ENCODE measurements around the gene DPYD.

DPYD gene

DNA sequence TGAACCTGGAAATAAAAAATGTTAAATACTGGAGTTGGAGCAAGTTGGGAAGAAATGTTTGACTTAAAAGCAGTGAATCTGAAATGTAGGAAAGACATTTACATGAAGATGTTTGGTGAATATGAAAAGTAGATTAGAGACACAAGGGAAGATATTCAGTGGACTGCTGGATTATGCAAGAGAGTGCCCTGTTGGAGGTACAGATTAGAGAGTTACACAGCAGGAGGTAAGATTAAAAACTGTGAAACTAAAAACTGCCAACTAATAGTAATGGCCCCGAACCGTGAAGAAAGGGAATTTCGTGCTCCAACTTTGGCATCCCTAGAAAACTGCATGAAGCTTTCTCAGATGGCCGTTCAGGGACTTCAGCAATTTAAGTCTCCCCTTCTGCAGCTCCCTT is 375.4 kb downstream of the DPYD start:
- Histone ChIP-seq H3K79me2 (ENCODE audit: insufficient read depth, low read depth) (no peaks in the 10 kb centered on the region), H3K9ac (no peak overlapping the region), H3K36me3 (ENCODE audit: insufficient read depth) (no peaks in the 10 kb centered on the region), H2AFZ (ENCODE audit: low read depth) (no peak overlapping the region), H3K27ac (no peak overlapping the region), H3K4me2 (no peak overlapping the region), H3K27me3 (ENCODE audit: insufficient read depth, low read depth) (no peaks in the 10 kb centered on the region), H3K4me3 (IDR thresholded peaks at IDR 0.05; ENCODE audit: insufficient read depth, low read depth, low read length) (no peak overlapping the region), H3K4me1 (ENCODE audit: low read depth, poor library complexity, severe bottlenecking) (no peaks in the 10 kb centered on the region), H4K20me1 (ENCODE audit: insufficient read depth) (no peaks in the 10 kb centered on the region)
- TF ChIP-seq, protein P1, sequence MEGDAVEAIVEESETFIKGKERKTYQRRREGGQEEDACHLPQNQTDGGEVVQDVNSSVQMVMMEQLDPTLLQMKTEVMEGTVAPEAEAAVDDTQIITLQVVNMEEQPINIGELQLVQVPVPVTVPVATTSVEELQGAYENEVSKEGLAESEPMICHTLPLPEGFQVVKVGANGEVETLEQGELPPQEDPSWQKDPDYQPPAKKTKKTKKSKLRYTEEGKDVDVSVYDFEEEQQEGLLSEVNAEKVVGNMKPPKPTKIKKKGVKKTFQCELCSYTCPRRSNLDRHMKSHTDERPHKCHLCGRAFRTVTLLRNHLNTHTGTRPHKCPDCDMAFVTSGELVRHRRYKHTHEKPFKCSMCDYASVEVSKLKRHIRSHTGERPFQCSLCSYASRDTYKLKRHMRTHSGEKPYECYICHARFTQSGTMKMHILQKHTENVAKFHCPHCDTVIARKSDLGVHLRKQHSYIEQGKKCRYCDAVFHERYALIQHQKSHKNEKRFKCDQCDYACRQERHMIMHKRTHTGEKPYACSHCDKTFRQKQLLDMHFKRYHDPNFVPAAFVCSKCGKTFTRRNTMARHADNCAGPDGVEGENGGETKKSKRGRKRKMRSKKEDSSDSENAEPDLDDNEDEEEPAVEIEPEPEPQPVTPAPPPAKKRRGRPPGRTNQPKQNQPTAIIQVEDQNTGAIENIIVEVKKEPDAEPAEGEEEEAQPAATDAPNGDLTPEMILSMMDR (conservative IDR thresholded peaks at IDR 0.05; ENCODE audit: low read depth, low read length) = no peak

DNA sequence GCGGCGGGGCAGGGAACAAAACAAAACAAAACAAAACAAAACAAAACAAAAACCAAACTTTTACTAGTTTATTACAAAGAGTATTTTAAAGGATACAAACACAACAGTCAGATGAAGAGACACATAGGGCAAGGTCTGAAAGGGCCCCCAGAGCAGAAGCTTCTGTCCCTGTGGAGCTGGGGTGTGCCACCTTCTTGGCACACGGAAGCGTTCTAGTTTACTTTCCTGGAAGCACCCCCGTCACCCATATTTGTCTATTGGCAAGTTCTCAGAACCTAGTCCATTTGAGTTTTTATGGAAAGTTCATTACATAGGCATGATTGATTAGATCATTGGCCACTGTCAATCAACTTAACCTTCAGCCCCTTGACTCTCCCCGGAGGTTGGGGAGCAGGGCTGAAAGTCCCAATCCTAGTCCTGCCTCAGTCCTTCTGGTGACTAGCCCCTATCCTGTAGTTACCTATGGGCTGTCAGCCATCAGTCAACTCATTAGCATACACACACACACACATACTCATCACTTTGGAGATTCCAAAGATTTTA is 380.4 kb downstream of the DPYD start:
- TF ChIP-seq, protein P1 (conservative IDR thresholded peaks at IDR 0.05; ENCODE audit: low read depth, low read length) = no peak
- H2AFZ ChIP-seq (ENCODE audit: low read depth) = no peak overlapping the region
- H3K9ac ChIP-seq = no peak overlapping the region

DNA sequence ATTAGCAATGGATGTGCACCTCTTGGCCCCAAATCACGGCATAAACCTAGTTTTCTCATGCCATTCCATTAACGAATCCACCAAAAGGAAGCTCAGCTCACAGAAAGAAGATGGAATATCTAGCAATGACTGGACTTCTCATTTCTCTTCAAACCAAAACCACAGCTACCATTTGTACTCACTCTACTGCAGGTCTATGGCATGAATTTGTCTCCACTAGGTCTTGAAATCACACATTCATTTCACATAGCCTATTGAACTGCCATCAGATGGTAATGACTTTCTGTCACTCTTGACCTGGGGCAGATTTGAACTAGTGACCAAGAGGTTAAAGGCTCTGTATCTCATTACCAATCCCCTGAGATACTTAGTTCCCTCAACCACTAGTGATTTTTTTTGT is 382.7 kb downstream of the DPYD start:
- no peak overlapping the region for H3K4me3 ChIP-seq (IDR thresholded peaks at IDR 0.05; ENCODE audit: insufficient read depth, low read depth, low read length)

More for the DNA sequence above, 380.4 kb downstream of the DPYD start:
- Histone ChIP-seq H3K27ac (no peak overlapping the region), H3K4me2 (no peak overlapping the region), H3K4me3 (IDR thresholded peaks at IDR 0.05; ENCODE audit: insufficient read depth, low read depth, low read length) (no peak overlapping the region), H3K79me2 (ENCODE audit: insufficient read depth, low read depth) (no peaks in the 10 kb centered on the region), H3K4me1 (ENCODE audit: low read depth, poor library complexity, severe bottlenecking) (peaks cover 9% of the 10 kb centered on the region), H4K20me1 (ENCODE audit: insufficient read depth) (no peaks in the 10 kb centered on the region), H3K27me3 (ENCODE audit: insufficient read depth, low read depth) (no peaks in the 10 kb centered on the region), H3K36me3 (ENCODE audit: insufficient read depth) (no peaks in the 10 kb centered on the region)

DNA sequence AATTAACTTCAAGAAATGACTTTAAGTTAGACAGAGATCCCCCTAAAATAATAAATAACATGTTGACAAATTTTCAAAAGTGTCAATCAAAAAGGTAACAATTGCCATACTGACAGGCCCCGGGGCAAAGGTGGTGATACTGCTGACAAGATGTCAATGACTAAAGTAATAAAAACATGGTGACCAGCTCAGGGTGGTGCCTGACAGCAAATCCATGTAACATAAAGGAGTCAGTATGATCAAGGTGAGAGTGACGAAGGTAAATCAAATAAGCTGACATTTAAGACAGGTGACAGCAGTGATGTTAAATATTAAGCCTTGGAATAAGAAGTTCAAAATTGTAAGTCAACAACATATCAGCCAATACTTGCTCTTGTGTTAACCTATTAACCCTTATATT is 387.5 kb downstream of the DPYD start:
- Histone ChIP-seq H3K4me1 (ENCODE audit: low read depth, poor library complexity, severe bottlenecking) (peaks cover 9% of the 10 kb centered on the region), H3K27ac (no peak overlapping the region), H3K9ac (no peak overlapping the region), H3K79me2 (ENCODE audit: insufficient read depth, low read depth) (no peaks in the 10 kb centered on the region), H4K20me1 (ENCODE audit: insufficient read depth) (no peaks in the 10 kb centered on the region), H3K4me3 (IDR thresholded peaks at IDR 0.05; ENCODE audit: insufficient read depth, low read depth, low read length) (no peak overlapping the region), H2AFZ (ENCODE audit: low read depth) (no peak overlapping the region), H3K36me3 (ENCODE audit: insufficient read depth) (no peaks in the 10 kb centered on the region), H3K4me2 (no peak overlapping the region), H3K27me3 (ENCODE audit: insufficient read depth, low read depth) (no peaks in the 10 kb centered on the region)
- TF ChIP-seq, protein P1 (conservative IDR thresholded peaks at IDR 0.05; ENCODE audit: low read depth, low read length) = no peak

More for the DNA sequence above, 382.7 kb downstream of the DPYD start:
- no peaks in the 10 kb centered on the region for H4K20me1 ChIP-seq (ENCODE audit: insufficient read depth)
- no peak overlapping the region for H3K27ac ChIP-seq
- H3K9ac ChIP-seq = no peak overlapping the region
- H2AFZ ChIP-seq (ENCODE audit: low read depth) = no peak overlapping the region
- H3K27me3 ChIP-seq (ENCODE audit: insufficient read depth, low read depth) = no peaks in the 10 kb centered on the region
- no peaks in the 10 kb centered on the region for H3K36me3 ChIP-seq (ENCODE audit: insufficient read depth)
- H3K4me2 ChIP-seq = no peak overlapping the region
- peaks cover 9% of the 10 kb centered on the region for H3K4me1 ChIP-seq (ENCODE audit: low read depth, poor library complexity, severe bottlenecking)
- TF ChIP-seq, protein P1 (conservative IDR thresholded peaks at IDR 0.05; ENCODE audit: low read depth, low read length) = no peak
- H3K79me2 ChIP-seq (ENCODE audit: insufficient read depth, low read depth) = no peaks in the 10 kb centered on the region
